Caco-2 (cell line): ENCODE results near the gene SLC6A6. TPM values are rescaled to one million over a fixed set of nuclear protein-coding genes. Genes with fewer than 3 reads are reported as not detected.

ENCODE experiments used
- BruUV-seq: library from RNA; stranded (reverse); fragments of 400-500 nt; replicated peaks from 2 replicates; lab custom pipeline; 2021; lab: Mats Ljungman, UMichigan
- CTCF ChIA-PET: fragments of 300-600 bp; sonication (Branson Sonifier 250); formaldehyde crosslinking; loops from one replicate; lab custom pipeline; 2022; ENCODE audit warnings: antibody characterized with exemption; lab: Charles Lee
- POLR2A ChIA-PET: fragments of 300-600 bp; sonication (Branson Sonifier 250); formaldehyde crosslinking; loops from one replicate; lab custom pipeline; 2022; ENCODE audit warnings: antibody characterized with exemption; lab: Charles Lee
- DNase-seq, 2 experiments: peaks; one replicate each; pipeline versions ENCODE4 v3.0.0 to v3.0.0-alpha.2; 2020 to 2022
- H3K27me3 ChIP-seq: replicated peaks from 2 replicates; pipeline ENCODE4 v1.6.0; 2011; ENCODE audit warnings: low read length; ENCODE audit not compliant: control insufficient read depth, insufficient read depth
- H3K36me3 ChIP-seq: 2 replicates; pipeline ENCODE4 v1.5.1; 2011; ENCODE audit warnings: low read length; ENCODE audit not compliant: control insufficient read depth, insufficient read depth
- H3K4me1 ChIP-seq: fragments of 250-450 bp; sonication (Bioruptor Pico); 2 replicates; pipeline ENCODE4 v1.5.1; 2020; ENCODE audit warnings: mild to moderate bottlenecking
- H3K4me3 ChIP-seq: 2 replicates; pipeline ENCODE4 v1.5.1; 2011; ENCODE audit warnings: low read depth, mild to moderate bottlenecking, control low read depth, low read length
- H3K9me3 ChIP-seq: fragments of 250-450 bp; sonication (Bioruptor Pico); 2 replicates; pipeline ENCODE4 v1.5.1; 2020; ENCODE audit warnings: mild to moderate bottlenecking, moderate library complexity
- H3K27ac Mint-ChIP-seq: one replicate; pipeline ENCODE4 v1.8.0; 2022; ENCODE audit warnings: mixed read lengths; ENCODE audit not compliant: unreplicated experiment
- H3K27me3 Mint-ChIP-seq: one replicate; pipeline ENCODE4 v1.8.0; 2022; ENCODE audit warnings: mixed read lengths; ENCODE audit not compliant: insufficient read depth, unreplicated experiment
- H3K36me3 Mint-ChIP-seq: one replicate; pipeline ENCODE4 v1.8.0; 2022; ENCODE audit warnings: mild to moderate bottlenecking, mixed read lengths; ENCODE audit not compliant: insufficient read depth, unreplicated experiment
- H3K4me1 Mint-ChIP-seq: one replicate; pipeline ENCODE4 v1.8.0; 2022; ENCODE audit warnings: low read depth, mixed read lengths; ENCODE audit not compliant: unreplicated experiment
- H3K4me3 Mint-ChIP-seq: one replicate; pipeline ENCODE4 v1.8.0; 2022; ENCODE audit warnings: mild to moderate bottlenecking, moderate library complexity, mixed read lengths; ENCODE audit not compliant: unreplicated experiment
- H3K9me3 Mint-ChIP-seq: one replicate; pipeline ENCODE4 v1.8.0; 2022; ENCODE audit warnings: mixed read lengths; ENCODE audit not compliant: unreplicated experiment
- intact Hi-C: fragments of 100-400 bp; cut with micrococcal nuclease; formaldehyde crosslinking; loops from one replicate; pipeline ENCODE4 v1.10.0; 2022; ENCODE audit not compliant: unreplicated experiment
- total RNA-seq: library from RNA; stranded (reverse); gene quantifications from 2 replicates; pipeline ENCODE4 v1.2.3, GENCODE V29; 2022
- TF ChIP-seq, protein P1 (sequence below), 2 experiments: fragments of 200-600 bp in 1 of 2; IDR thresholded peaks; 1 replicate in 1 of 2; 2 replicates in 1 of 2; pipeline versions ENCODE4 v1.5.1 to v1.8.0; 2011 to 2022; ENCODE audit warnings: antibody characterized with exemption in 1 of 2, control low read depth in 1 of 2, inconsistent platforms in 1 of 2, low read depth in 1 of 2, low read length in 1 of 2, mild to moderate bottlenecking in 1 of 2, moderate library complexity in 1 of 2; ENCODE audit not compliant: insufficient read depth in 1 of 2, severe bottlenecking in 1 of 2, unreplicated experiment in 1 of 2

SLC6A6 gene
- total RNA-seq, 1 experiment from 2014 or later: 49.6 TPM

DNA sequence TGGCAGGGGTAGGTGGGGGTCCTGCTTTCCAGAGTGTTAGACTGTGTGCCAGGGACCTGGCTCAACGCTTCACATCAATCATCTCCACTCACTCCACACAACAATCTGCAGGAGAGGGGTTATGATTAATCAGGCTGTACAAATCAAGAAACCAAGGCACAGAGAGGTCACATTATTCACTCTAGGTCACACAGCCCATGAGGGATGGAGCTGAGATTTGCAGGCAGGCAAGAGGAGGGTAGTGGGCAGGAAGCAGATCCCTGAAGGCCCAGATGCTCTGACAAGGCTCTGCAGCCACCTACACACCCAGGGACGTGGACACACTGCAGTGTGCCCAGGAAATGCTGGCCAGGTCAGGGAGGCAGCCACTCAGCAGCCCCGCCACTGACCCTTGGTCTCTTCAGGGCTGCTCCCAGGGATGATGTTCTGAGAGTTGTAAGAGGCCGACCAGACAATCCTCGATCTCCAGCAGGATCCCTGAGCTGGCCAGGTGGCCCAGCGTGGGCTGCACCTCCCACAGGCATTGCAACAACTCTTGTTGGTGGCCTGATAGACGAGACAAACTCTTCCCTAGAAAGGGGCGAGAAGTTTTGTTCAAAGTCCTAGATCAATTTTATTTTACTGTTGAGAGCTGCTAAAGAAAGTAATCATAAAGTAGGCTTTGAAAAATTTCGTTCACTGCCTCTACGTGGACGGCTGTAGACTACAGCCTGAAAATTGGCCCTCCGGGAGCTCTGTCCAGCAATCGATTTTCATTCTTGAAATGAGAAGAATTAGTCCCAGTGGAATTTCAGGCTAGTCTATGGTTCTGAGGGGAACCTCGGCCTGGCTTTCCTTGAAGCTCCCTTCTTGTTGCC is 4.2 kb upstream of the SLC6A6 start:
- Mint-ChIP-seq H3K4me1 (peaks cover 6% of the 10 kb centered on the region), H3K27ac (no peak overlapping the region), H3K27me3 (no peaks in the 10 kb centered on the region), H3K36me3 (peaks cover 22% of the 10 kb centered on the region), H3K4me3 (no peak overlapping the region), H3K9me3 (no peaks in the 10 kb centered on the region)
- intact Hi-C loops: no loop called here
- peaks cover 5% of the 10 kb centered on the region; the same call in 1 of the 2 replicates for H3K4me1 ChIP-seq
- H3K27me3 ChIP-seq: no peaks in the 10 kb centered on the region
- BruUV-seq: no TSS peak
- H3K36me3 ChIP-seq: no peaks in the 10 kb centered on the region
- DNase-seq: no peak
- H3K9me3 ChIP-seq: no peaks in the 10 kb centered on the region
- no peak overlapping the region for H3K4me3 ChIP-seq
- CTCF ChIA-PET: interaction anchor here (0.5 to 0.9 kb wide), 2 partner anchors 11 to 70 kb away, joined by 3 to 9 read pairs; no protein-coding TSS in a partner anchor
- POLR2A ChIA-PET: no interaction called here
- TF ChIP-seq, protein P1, sequence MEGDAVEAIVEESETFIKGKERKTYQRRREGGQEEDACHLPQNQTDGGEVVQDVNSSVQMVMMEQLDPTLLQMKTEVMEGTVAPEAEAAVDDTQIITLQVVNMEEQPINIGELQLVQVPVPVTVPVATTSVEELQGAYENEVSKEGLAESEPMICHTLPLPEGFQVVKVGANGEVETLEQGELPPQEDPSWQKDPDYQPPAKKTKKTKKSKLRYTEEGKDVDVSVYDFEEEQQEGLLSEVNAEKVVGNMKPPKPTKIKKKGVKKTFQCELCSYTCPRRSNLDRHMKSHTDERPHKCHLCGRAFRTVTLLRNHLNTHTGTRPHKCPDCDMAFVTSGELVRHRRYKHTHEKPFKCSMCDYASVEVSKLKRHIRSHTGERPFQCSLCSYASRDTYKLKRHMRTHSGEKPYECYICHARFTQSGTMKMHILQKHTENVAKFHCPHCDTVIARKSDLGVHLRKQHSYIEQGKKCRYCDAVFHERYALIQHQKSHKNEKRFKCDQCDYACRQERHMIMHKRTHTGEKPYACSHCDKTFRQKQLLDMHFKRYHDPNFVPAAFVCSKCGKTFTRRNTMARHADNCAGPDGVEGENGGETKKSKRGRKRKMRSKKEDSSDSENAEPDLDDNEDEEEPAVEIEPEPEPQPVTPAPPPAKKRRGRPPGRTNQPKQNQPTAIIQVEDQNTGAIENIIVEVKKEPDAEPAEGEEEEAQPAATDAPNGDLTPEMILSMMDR (IDR thresholded peaks at IDR 0.05; ENCODE audit: insufficient read depth in 1 of 2, low read depth in 1 of 2, low read length in 1 of 2, severe bottlenecking in 1 of 2, unreplicated experiment in 1 of 2): no peak

DNA sequence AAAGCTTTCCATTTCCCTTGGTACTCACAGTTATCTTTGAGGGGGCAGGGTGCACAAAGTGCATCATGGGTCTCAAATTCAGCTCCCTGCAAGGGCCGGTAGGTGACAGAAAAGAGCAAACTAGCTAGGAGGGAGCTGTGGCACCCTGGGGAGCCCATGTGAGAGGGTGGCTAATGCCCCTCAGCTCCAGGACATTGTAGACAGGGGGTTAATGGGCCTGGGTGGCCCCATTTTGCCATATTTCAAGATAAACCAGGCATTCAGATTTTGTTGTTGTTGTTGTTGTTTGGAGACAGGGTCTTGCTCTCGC is 3.7 kb upstream of the SLC6A6 start:
- Mint-ChIP-seq H3K36me3 (peaks cover 25% of the 10 kb centered on the region), H3K9me3 (no peaks in the 10 kb centered on the region), H3K27me3 (no peaks in the 10 kb centered on the region), H3K4me1 (peaks cover 6% of the 10 kb centered on the region), H3K27ac (no peak overlapping the region), H3K4me3 (no peak overlapping the region)
- intact Hi-C loops: no loop called here
- Histone ChIP-seq H3K9me3 (no peaks in the 10 kb centered on the region), H3K27me3 (no peaks in the 10 kb centered on the region), H3K36me3 (no peaks in the 10 kb centered on the region), H3K4me3 (no peak overlapping the region), H3K4me1 (peaks cover 5% of the 10 kb centered on the region; the same call in 1 of the 2 replicates)
- TF ChIP-seq, protein P1 (IDR thresholded peaks at IDR 0.05; ENCODE audit: insufficient read depth in 1 of 2, low read depth in 1 of 2, low read length in 1 of 2, severe bottlenecking in 1 of 2, unreplicated experiment in 1 of 2): no peak
- POLR2A ChIA-PET: no interaction called here
- CTCF ChIA-PET: interaction anchor here (0.6 to 0.9 kb wide), 2 partner anchors 11 to 381 kb away, joined by 3 to 4 read pairs; no protein-coding TSS in a partner anchor
- no peak for DNase-seq
- no TSS peak for BruUV-seq

DNA sequence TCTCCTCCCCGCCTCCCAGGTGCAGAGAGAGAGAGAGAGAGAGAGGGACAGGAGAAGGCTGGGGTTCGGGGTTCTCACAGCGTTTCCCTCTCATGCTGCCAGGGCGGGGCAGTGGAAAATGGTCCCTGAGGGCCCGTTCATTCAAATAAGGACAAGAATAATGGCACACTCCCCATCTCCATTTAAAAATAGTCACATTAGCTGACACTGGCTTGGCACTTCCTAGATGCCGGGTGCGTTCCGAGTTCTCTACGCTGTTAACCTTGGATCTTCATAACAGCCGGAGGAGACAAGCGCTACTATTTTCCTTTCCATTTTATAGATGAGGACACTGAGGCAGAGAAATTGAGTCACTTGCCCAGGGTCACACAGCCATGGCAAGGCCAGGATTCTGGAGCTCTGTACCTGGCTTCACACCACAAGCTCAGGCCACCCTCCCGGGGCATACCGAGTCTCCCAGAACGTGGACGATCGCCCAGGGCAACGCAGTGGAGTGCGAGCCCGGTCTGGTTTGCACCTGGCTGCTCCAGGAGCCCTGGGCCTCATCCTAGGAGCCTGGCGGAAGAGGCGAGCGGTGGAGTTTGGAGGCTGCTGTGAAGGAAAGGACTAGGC is 608 bp upstream of the SLC6A6 start:
- no peaks in the 10 kb centered on the region for H3K9me3 Mint-ChIP-seq
- BruUV-seq: TSS peak; percentile 67
- no peaks in the 10 kb centered on the region for H3K9me3 ChIP-seq
- H3K4me3 Mint-ChIP-seq: peak overlapping the region; percentile 100
- TF ChIP-seq, protein P1 (IDR thresholded peaks at IDR 0.05; ENCODE audit: insufficient read depth in 1 of 2, low read depth in 1 of 2, low read length in 1 of 2, severe bottlenecking in 1 of 2, unreplicated experiment in 1 of 2): no peak
- H3K4me1 Mint-ChIP-seq: peaks cover 10% of the 10 kb centered on the region
- H3K27ac Mint-ChIP-seq: peak overlapping the region; percentile 97
- H3K36me3 Mint-ChIP-seq: peaks cover 31% of the 10 kb centered on the region
- no peaks in the 10 kb centered on the region for H3K27me3 ChIP-seq
- H3K4me3 ChIP-seq: peak overlapping the region; percentile 50
- DNase-seq: no peak
- CTCF ChIA-PET: interaction anchor here (0.6 to 1.7 kb wide), 7 partner anchors 17 to 276 kb away, joined by 3 to 11 read pairs (median 4); partner anchors contain the start of genes LSM3 and XPC
- no peaks in the 10 kb centered on the region for H3K27me3 Mint-ChIP-seq
- H3K4me1 ChIP-seq: peaks cover 10% of the 10 kb centered on the region; the same call in 1 of the 2 replicates
- intact Hi-C loops: loop anchor here (1.0 to 10.0 kb wide), 5 partner anchors 17 to 198 kb away; no protein-coding TSS in a partner anchor
- POLR2A ChIA-PET: interaction anchor here (1.0 to 1.4 kb wide), 3 partner anchors 14 to 197 kb away, joined by 3 to 4 read pairs (median 4); no protein-coding TSS in a partner anchor
- peaks cover 2% of the 10 kb centered on the region; the same call in 1 of the 2 replicates for H3K36me3 ChIP-seq
